DND-41 (cell line): ENCODE data around the gene WNT7B.

Experiments used
- ATAC-seq: fragments of 200-7000 bp; cut with Tn5 transposase; 3 replicates; pipeline ENCODE4 v1.9.1; 2021; ENCODE audit warnings: low read depth; ENCODE audit not compliant: insufficient read depth
- DNase-seq: peaks from one replicate; pipeline ENCODE4 v3.0.0-alpha.2; 2020
- H2AFZ ChIP-seq: 2 replicates; pipeline ENCODE4 v1.6.0; 2012; ENCODE audit warnings: low read depth, low read length
- H3K27ac ChIP-seq: 2 replicates; pipeline ENCODE4 v1.5.1; 2012; ENCODE audit warnings: low read length, inconsistent platforms
- H3K27me3 ChIP-seq: fragments of 200-600 bp; sonication (generic); 2 replicates; pipeline ENCODE4 v1.6.0; 2012; ENCODE audit warnings: low read length, mild to moderate bottlenecking, inconsistent platforms; ENCODE audit not compliant: insufficient read depth, poor library complexity
- H3K36me3 ChIP-seq: 2 replicates; pipeline ENCODE4 v1.5.1; 2012; ENCODE audit warnings: low read length, inconsistent platforms; ENCODE audit not compliant: insufficient read depth
- H3K4me1 ChIP-seq: 2 replicates; pipeline ENCODE4 v1.5.1; 2012; ENCODE audit warnings: mild to moderate bottlenecking, low read length; ENCODE audit not compliant: insufficient read depth
- H3K4me2 ChIP-seq: 2 replicates; pipeline ENCODE4 v1.6.0; 2012; ENCODE audit warnings: mild to moderate bottlenecking, moderate library complexity, low read length, inconsistent platforms; ENCODE audit not compliant: insufficient read depth
- H3K4me3 ChIP-seq, 2 experiments: fragments of 200-600 bp in 1 of 2; shearing (Covaris generic) in 1 of 2; 2 replicates each; pipeline ENCODE4 v1.5.1; 2012 to 2016; ENCODE audit warnings: inconsistent platforms in 2 of 2, low read length in 2 of 2, mild to moderate bottlenecking in 2 of 2, low read depth in 1 of 2, moderate library complexity in 1 of 2
- H3K79me2 ChIP-seq: 2 replicates; pipeline ENCODE4 v1.6.0; 2012; ENCODE audit warnings: low read length, inconsistent platforms; ENCODE audit not compliant: insufficient read depth
- H3K9ac ChIP-seq: 2 replicates; pipeline ENCODE4 v1.6.0; 2012; ENCODE audit warnings: low read depth, mild to moderate bottlenecking, inconsistent platforms, low read length, moderate library complexity
- H3K9me3 ChIP-seq: 2 replicates; pipeline ENCODE4 v1.5.1; 2012; ENCODE audit warnings: low read length, moderate library complexity, mild to moderate bottlenecking, inconsistent platforms; ENCODE audit not compliant: insufficient read depth, severe bottlenecking
- H4K20me1 ChIP-seq: 2 replicates; pipeline ENCODE4 v1.6.0; 2012; ENCODE audit warnings: low read length; ENCODE audit not compliant: insufficient read depth
- CTCF ChIP-seq: IDR thresholded peaks from 2 replicates; pipeline ENCODE4 v1.5.1; 2012; ENCODE audit warnings: borderline replicate concordance, low read length, moderate library complexity, mild to moderate bottlenecking; ENCODE audit not compliant: poor library complexity, severe bottlenecking; ENCODE audit errors: extremely low read depth
- EZH2 ChIP-seq: IDR thresholded peaks from 3 replicates; pipeline ENCODE4 v1.6.1; 2012; ENCODE audit warnings: borderline replicate concordance, low read depth, mild to moderate bottlenecking, moderate library complexity, low read length, inconsistent platforms; ENCODE audit not compliant: severe bottlenecking

WNT7B gene

DNA sequence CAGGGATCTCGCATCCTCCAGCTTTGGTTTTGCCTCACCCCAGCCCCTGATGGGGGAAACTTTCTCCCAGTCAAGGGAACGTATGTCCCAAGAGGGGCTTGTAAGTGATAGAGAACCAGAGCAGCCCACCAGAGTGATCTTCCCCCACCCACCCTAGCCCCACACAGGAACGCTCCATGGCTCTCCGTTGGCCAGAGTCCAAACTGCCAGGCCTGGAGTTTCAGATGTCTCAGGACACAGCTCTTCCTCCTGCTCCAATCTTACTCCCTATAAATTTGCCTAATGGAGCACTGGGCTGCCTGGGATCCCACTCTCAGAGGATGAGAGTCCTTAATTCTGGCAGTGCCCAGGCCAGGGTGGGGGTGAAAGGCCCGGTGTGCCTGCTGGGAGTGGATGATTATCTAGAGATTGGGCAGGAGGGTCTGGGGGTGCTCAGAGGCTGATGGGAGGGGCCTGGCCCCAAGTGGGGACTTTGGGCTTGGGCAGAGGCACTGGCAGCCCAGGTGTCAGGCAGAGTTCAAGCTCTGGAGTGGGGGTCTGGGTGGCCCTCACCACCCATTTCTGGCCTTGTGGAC, 79.9 kb downstream of the WNT7B start:
- no peak for TF ChIP-seq EZH2
- no peak for TF ChIP-seq CTCF
- no peak overlapping the region for H3K4me2 ChIP-seq
- no peaks in the 10 kb centered on the region for H4K20me1 ChIP-seq
- no peak overlapping the region for H3K9ac ChIP-seq
- DNase-seq (no peak), ATAC-seq (no peak)
- H3K79me2 ChIP-seq = no peaks in the 10 kb centered on the region
- H3K9me3 ChIP-seq = no peaks in the 10 kb centered on the region
- H3K27me3 ChIP-seq = peaks cover 9% of the 10 kb centered on the region
- no peaks in the 10 kb centered on the region for H3K36me3 ChIP-seq
- no peak overlapping the region for H3K27ac ChIP-seq
- H3K4me1 ChIP-seq = no peaks in the 10 kb centered on the region
- H2AFZ ChIP-seq = no peak overlapping the region
- no peak overlapping the region for H3K4me3 ChIP-seq

DNA sequence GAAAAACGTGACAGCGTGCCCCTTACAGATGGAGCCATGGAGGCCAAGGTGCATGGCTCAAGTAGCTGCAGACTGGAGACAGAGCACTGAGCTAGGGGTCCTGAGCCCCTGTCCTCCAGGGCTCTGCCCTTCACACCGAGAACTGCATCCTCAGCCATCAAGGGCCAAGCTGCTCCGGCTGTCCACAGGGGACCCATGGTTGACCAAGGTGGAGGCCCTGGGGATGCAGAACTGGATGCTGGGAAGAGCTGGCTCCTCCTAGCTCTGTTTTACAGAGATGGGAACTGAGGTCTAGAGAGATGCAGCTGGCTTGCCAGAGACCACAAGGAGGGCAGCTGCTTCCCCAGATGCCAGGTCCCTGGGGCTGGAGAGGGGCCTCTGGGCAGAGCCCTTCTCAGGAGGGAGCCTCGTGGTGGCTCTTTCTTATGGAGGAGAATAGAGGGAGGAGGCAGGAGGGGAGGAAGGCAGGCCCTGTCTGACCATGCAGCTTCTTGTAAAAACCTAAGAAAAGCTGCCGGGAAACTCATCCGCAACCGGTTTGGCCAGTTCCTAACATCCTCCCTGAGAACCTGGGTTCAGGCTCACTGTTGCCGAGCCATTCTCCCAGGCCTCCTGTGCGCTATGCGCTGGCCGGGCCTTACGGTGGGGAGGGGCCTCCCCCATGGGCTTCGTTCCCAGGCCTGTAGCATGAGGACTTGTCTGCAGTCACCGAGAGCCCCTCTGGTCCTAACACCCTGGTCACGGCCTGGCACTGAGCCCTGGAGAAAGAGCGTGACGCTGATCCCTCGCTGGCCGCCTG, 80.6 kb downstream of the WNT7B start:
- Histone ChIP-seq H3K9me3 (no peaks in the 10 kb centered on the region), H3K4me3 (no peak overlapping the region), H3K27me3 (peaks cover 9% of the 10 kb centered on the region), H2AFZ (no peak overlapping the region), H3K27ac (no peak overlapping the region), H4K20me1 (no peaks in the 10 kb centered on the region), H3K4me1 (no peaks in the 10 kb centered on the region), H3K9ac (no peak overlapping the region), H3K4me2 (no peak overlapping the region), H3K36me3 (no peaks in the 10 kb centered on the region), H3K79me2 (no peaks in the 10 kb centered on the region)
- ATAC-seq = no peak
- DNase-seq = no peak
- TF ChIP-seq EZH2 (no peak), CTCF (no peak)

- no peaks in the 10 kb centered on the region for H3K79me2 ChIP-seq
- H3K4me2 ChIP-seq = no peak overlapping the region
Measured at GRCh38 chr22:45895436-45896152, 81.4 kb downstream of the WNT7B start.

More at GRCh38 chr22:45895436-45896152, 81.4 kb downstream of the WNT7B start:
- DNase-seq (no peak), ATAC-seq (no peak)
- Histone ChIP-seq H3K27ac (no peak overlapping the region), H4K20me1 (no peaks in the 10 kb centered on the region), H3K9me3 (no peaks in the 10 kb centered on the region), H3K4me1 (no peaks in the 10 kb centered on the region), H3K36me3 (no peaks in the 10 kb centered on the region), H3K4me3 (no peak overlapping the region), H2AFZ (no peak overlapping the region), H3K9ac (no peak overlapping the region), H3K27me3 (peaks cover 9% of the 10 kb centered on the region)
- TF ChIP-seq CTCF (no peak), EZH2 (no peak)
